GM21360 (cell line): ENCODE results near the gene CCDC92.

Source experiments
- ATAC-seq: cut with Tn5 transposase; IDR thresholded peaks from one replicate; pipeline ENCODE4 v1.9.1; 2021; ENCODE audit warnings: mild to moderate bottlenecking, moderate library complexity; ENCODE audit not compliant: unreplicated experiment

Gene CCDC92

DNA sequence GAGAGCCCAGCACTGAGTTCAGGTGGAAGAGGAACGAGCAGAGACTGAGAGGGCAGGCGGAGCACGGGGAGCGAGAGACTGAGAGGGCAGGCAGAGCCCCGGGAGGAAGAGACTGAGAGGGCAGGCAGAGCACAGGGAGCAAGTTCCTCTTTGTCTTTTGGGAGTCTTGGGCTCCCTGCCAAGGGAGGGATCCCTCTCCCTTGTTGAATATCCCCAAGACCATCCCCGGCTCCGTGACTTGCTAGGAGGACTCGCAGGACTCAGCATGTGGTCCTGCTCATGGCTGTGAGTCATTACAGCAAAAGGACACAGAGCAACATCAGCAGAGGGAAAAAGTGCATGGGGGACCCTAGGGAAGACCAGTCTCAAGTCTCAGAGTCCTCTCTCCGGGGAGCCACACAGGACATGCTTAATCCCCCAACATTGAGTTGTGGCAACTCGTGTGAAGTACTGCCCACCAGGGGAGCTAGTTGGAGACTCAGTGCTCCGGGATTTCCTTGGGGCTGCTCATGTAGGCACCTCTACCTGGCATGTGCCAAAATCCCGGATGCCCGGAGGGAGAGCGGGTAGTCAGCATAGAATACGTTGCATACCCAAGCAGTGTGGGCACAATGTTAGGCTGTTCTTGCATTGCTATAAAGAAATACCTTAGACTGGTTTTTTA is 81.0 kb downstream of the CCDC92 start:
- ATAC-seq = no peak

DNA sequence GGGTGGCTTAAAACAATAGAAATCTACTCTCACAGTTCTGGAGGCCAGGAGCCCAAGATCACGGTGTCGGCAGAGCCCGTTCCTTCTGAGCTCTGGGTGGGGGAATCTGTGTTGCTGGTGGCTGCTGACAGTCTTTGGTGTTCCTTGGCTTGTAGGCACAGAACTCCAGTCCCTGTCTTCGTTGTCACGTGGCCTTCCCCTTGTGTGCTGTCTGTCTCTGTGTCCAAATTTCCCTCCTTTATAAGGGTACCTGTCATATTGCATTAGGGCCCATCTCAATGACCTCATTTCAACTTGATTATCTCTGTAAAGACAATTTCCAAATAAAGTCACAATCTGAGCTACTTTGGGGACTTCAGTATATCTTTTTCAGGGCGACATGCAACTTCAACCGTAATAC is 81.6 kb downstream of the CCDC92 start:
- ATAC-seq = no peak

DNA sequence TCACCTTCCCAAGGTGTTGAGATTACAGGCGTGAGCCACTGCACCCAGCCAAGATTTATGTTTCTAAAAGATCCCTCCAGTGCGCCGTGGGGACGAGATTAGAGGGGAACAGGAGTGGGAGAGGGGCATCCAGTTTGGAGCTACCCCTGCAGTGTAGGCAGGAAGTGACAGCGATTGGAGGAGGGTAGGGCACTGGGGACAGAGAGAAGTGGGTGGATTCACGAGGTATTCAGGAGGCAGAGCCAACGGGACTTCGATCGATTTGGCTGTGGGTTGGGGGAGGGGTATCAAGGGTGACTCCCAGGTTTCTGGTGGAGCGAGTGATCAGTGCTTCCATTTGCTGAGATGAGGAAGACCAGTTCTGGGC is 82.1 kb downstream of the CCDC92 start:
- ATAC-seq = no peak

DNA sequence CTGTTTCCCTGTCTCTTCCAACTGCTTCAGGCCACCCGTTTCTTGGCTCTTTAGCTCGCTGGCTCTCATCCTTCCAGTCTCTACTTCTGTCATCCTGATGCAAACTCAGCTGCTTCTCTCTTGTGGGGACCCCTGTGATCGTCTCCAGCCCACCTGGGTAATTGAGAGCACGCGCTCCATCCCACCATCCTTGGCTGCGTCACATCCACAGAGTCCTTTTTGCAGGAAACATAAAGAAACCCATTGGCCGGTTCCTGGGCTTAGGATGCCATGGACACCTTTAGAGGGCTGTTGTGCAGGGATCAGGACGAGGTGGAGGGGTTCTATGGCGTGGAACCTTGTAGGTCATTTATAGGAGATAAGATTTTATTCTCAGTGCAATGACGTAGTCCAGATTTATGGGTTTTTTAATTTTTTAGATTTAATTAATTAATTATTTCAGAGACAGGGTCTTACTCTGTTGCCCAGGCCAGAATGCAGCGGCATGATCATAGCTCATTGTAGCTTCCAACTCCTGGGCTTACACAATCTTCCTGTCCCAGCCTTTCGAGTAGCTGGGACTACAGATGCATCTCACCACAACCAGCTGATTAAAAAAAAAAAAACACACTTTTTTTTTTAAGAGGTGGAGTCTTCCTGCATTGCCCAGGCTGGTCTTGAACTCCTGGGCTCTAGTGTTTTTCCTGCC is 82.6 kb downstream of the CCDC92 start:
- ATAC-seq = no peak

DNA sequence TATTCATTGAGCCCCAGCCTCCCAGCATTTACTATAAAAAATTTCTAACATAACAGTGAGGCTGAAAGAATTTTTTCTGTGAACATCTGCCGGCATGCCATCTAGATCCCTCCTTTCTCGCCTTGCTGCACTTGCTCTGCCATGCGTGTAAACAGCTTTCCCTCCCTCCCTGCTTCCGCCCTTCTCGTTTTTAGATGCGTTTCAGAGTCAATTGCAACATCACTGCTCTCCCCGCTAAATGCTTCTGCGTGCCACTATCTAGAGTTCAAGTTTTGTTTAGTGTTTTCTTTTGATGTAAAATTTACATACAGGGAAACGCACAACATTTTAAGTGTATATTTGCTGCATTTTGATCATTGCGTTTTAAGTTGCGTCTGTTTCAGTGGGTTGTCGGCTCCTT is 83.6 kb downstream of the CCDC92 start:
- ATAC-seq = no peak

GRCh38 chr12:123886931-123887582 is 85.6 kb downstream of the CCDC92 start:
- ATAC-seq = no peak

DNA sequence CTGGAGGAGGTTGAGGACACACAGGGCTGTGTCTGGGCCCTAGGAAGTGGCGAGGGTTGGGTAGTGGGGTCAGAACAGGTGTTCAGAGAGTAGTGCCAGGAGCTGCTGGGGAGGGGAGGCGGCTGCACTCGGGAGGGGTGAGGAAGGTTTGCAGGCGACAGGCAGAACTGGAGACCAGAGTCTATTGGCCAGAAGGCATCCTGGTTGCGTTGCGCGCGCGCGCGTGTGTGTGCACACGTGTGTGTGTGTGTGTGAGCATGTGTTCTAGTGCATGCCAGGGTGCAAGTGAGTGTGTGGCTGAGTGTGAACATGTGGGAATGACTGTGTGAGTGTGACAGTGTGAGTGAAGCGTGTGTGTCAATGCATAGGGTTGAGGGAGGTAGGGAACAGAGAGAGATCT is 86.4 kb downstream of the CCDC92 start:
- ATAC-seq = no peak
